H1 (cell line): ENCODE measurements around the gene B3GALT4. TPM values are rescaled to one million over a fixed set of nuclear protein-coding genes. Genes with fewer than 3 reads are reported as not detected.
A peak's percentile ranks its signal among the peaks of the same experiment; 100 is the strongest.

Experiments used
- CHD7 ChIP-seq: fragments of 300-600 bp; sonication (generic); IDR thresholded peaks from 2 replicates; pipeline ENCODE4 v1.7.1; 2012; ENCODE audit warnings: low read length, moderate library complexity, mild to moderate bottlenecking, inconsistent platforms; ENCODE audit not compliant: insufficient replicate concordance
- GABPA ChIP-seq: IDR thresholded peaks from 2 replicates; pipeline ENCODE4 v1.6.1; 2011; ENCODE audit warnings: mild to moderate bottlenecking, low read length, moderate library complexity, borderline replicate concordance; ENCODE audit not compliant: insufficient read depth
- JUND ChIP-seq: IDR thresholded peaks from 2 replicates; pipeline ENCODE4 v1.6.1; 2011; ENCODE audit warnings: mild to moderate bottlenecking, improper control_type of control experiment, low read length
- KDM4A ChIP-seq: IDR thresholded peaks from one replicate; pipeline ENCODE4 v1.7.1; 2012; ENCODE audit warnings: low read depth, mild to moderate bottlenecking, moderate library complexity, low read length, inconsistent platforms; ENCODE audit not compliant: severe bottlenecking
- PHF8 ChIP-seq: fragments of 200-600 bp; sonication (generic); conservative IDR thresholded peaks from 2 replicates; pipeline ENCODE4 v1.7.1; 2012; ENCODE audit warnings: low read depth, mild to moderate bottlenecking, inconsistent platforms, low read length, moderate library complexity
- POLR2A ChIP-seq, 2 experiments: IDR thresholded peaks; 1 replicate in 1 of 2; 2 replicates in 1 of 2; pipeline ENCODE4 v1.6.1; 2011; ENCODE audit warnings: low read depth in 2 of 2, low read length in 2 of 2, mild to moderate bottlenecking in 2 of 2; ENCODE audit errors: control extremely low read depth in 1 of 2
- SP1 ChIP-seq: IDR thresholded peaks from 2 replicates; pipeline ENCODE4 v1.6.1; 2011; ENCODE audit warnings: low read depth, low read length
- USF2 ChIP-seq: IDR thresholded peaks from 2 replicates; pipeline ENCODE4 v1.6.1; 2011; ENCODE audit warnings: low read length, improper control_type of control experiment
- polyA plus RNA-seq, 7 experiments: library from polyadenylated mRNA; depleted of rRNA in 3 of 7; stranded (reverse) in 5 of 7; unstranded in 2 of 7; fragments of >200 nt in 5 of 7; fragments of 200-250 nt in 2 of 7; gene quantifications; 1 replicate in 5 of 7; 2 replicates in 1 of 7; 4 replicates in 1 of 7; pipeline versions ENCODE4 v1.2.1 to v1.2.3, GENCODE V29; 2011 to 2013; ENCODE audit warnings: missing spikeins in 2 of 7, mixed read lengths in 2 of 7
- total RNA-seq: library from RNA; stranded (reverse); fragmentation: NEBNext Ultra II Directional; extraction: Animal tissue kit (Norgen Biotek cat#: 25700); gene quantifications from 2 replicates; pipeline ENCODE4 v1.2.1, GENCODE V29; 2021

The B3GALT4 gene
- total and polyA plus RNA-seq, 2 of the 8 experiments (the other 6 are each of a cell fraction or from before 2014, with no cell fraction given): 2.2 to 3.0 TPM

- peak; percentile 91 for TF ChIP-seq KDM4A
- TF ChIP-seq POLR2A (IDR thresholded peaks at IDR 0.05; ENCODE audit: control extremely low read depth in 1 of 2, low read depth in 2 of 2, low read length in 2 of 2): peak in 1 of 2 experiments; percentile 76; a peak in 2 of 3 replicates
- TF ChIP-seq USF2: no peak
- no peak for TF ChIP-seq CHD7
- no peak for TF ChIP-seq JUND
- peak; percentile 98 for TF ChIP-seq GABPA
- peak; percentile 59 for TF ChIP-seq PHF8
- TF ChIP-seq SP1: peak; percentile 71
Measured at GRCh38 chr6:33288921-33289783, 12.2 kb downstream of the B3GALT4 start, which contains the start of the genes PFDN6 and WDR46 (continued).
